Measurements from ENCODE around the gene TRAFD1.

TRAFD1 gene

GRCh38 chr12:112161711-112162110, 36.4 kb downstream of the TRAFD1 start:
- DNase-seq (ENCODE audit: low read depth): no peak
- no peak for TF ChIP-seq CTCF (IDR thresholded peaks at IDR 0.05; ENCODE audit: low read depth, low read length)
- no peak for TF ChIP-seq MYC (IDR thresholded peaks at IDR 0.05; ENCODE audit: low read depth, low read length)
- no peak for TF ChIP-seq POLR2A (IDR thresholded peaks at IDR 0.05; ENCODE audit: extremely low read depth, insufficient read length)
- TF ChIP-seq MAX (IDR thresholded peaks at IDR 0.05; ENCODE audit: low read depth, low read length): no peak
- no peak overlapping the region for H3K4me3 ChIP-seq (ENCODE audit: low read depth, low read length)

GRCh38 chr12:112162241-112162790, 37.0 kb downstream of the TRAFD1 start:
- TF ChIP-seq CTCF (IDR thresholded peaks at IDR 0.05; ENCODE audit: low read depth, low read length) (no peak), MYC (IDR thresholded peaks at IDR 0.05; ENCODE audit: low read depth, low read length) (no peak), POLR2A (IDR thresholded peaks at IDR 0.05; ENCODE audit: extremely low read depth, insufficient read length) (no peak), MAX (IDR thresholded peaks at IDR 0.05; ENCODE audit: low read depth, low read length) (no peak)
- no peak for DNase-seq (ENCODE audit: low read depth)
- H3K4me3 ChIP-seq (ENCODE audit: low read depth, low read length): no peak overlapping the region

- DNase-seq (ENCODE audit: low read depth): no peak
- TF ChIP-seq MYC (IDR thresholded peaks at IDR 0.05; ENCODE audit: low read depth, low read length) (no peak), MAX (IDR thresholded peaks at IDR 0.05; ENCODE audit: low read depth, low read length) (no peak), POLR2A (IDR thresholded peaks at IDR 0.05; ENCODE audit: extremely low read depth, insufficient read length) (no peak), CTCF (IDR thresholded peaks at IDR 0.05; ENCODE audit: low read depth, low read length) (no peak)
- H3K4me3 ChIP-seq (ENCODE audit: low read depth, low read length): no peak overlapping the region
Measured at GRCh38 chr12:112163056-112163455, 37.7 kb downstream of the TRAFD1 start.

- TF ChIP-seq POLR2A (IDR thresholded peaks at IDR 0.05; ENCODE audit: extremely low read depth, insufficient read length) (no peak), CTCF (IDR thresholded peaks at IDR 0.05; ENCODE audit: low read depth, low read length) (no peak), MAX (IDR thresholded peaks at IDR 0.05; ENCODE audit: low read depth, low read length) (no peak), MYC (IDR thresholded peaks at IDR 0.05; ENCODE audit: low read depth, low read length) (no peak)
- DNase-seq (ENCODE audit: low read depth): no peak
- H3K4me3 ChIP-seq (ENCODE audit: low read depth, low read length): no peak overlapping the region
Measured at GRCh38 chr12:112163471-112163991, 38.2 kb downstream of the TRAFD1 start.

GRCh38 chr12:112164011-112164660, 38.8 kb downstream of the TRAFD1 start:
- no peak for TF ChIP-seq CTCF (IDR thresholded peaks at IDR 0.05; ENCODE audit: low read depth, low read length)
- TF ChIP-seq POLR2A (IDR thresholded peaks at IDR 0.05; ENCODE audit: extremely low read depth, insufficient read length): no peak
- TF ChIP-seq MAX (IDR thresholded peaks at IDR 0.05; ENCODE audit: low read depth, low read length): no peak
- TF ChIP-seq MYC (IDR thresholded peaks at IDR 0.05; ENCODE audit: low read depth, low read length): no peak
- no peak for DNase-seq (ENCODE audit: low read depth)
- no peak overlapping the region for H3K4me3 ChIP-seq (ENCODE audit: low read depth, low read length)
